NT2/D1 (cell line): ENCODE measurements around the gene GSTA2.

Experiments used
- SUZ12 ChIP-seq: IDR thresholded peaks from 2 replicates; pipeline ENCODE4 v1.6.1; 2011; ENCODE audit not compliant: insufficient read length, insufficient read depth; ENCODE audit errors: extremely low read depth
- YY1 ChIP-seq: IDR thresholded peaks from 2 replicates; pipeline ENCODE4 v1.6.1; 2011; ENCODE audit not compliant: insufficient read length, insufficient read depth

DNA sequence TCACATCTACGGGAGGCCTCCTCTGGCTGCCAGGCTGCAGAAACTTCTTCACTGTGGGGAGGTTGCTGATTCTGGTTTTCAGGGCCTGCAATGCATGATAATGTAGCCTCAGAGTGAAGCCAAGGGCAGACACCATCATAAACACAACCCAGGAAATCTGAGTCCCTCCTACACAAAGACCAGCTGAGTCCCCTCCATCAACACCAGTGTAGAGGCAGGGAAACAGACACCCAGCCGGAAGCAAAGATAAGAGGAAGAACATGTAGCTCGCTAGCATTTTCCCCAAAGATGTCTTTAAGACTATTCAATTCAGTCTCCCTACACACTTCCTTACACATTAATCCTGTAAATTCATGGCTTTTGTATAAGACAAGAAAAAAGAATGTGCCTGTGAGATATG, 23.6 kb downstream of the GSTA2 start:
- TF ChIP-seq YY1 (no peak), SUZ12 (no peak)
